HCT116 (cell line): ENCODE data around the gene DCDC2C. TPM values are rescaled to one million over a fixed set of nuclear protein-coding genes. Genes with fewer than 3 reads are reported as not detected.

ENCODE experiments used
- ATAC-seq: fragments of 200-7000 bp; cut with Tn5 transposase; 2 replicates; pipeline ENCODE4 v1.9.1; 2020; ENCODE audit warnings: mild to moderate bottlenecking, moderate library complexity
- BruUV-seq: library from RNA; stranded (reverse); fragments of 400-500 nt; replicated peaks from 2 replicates; lab custom pipeline; 2021; lab: Mats Ljungman, UMichigan
- CTCF ChIA-PET: fragments of 300-600 bp; sonication (Branson Sonifier 250); formaldehyde crosslinking; loops from one replicate; lab custom pipeline; 2021; ENCODE audit warnings: antibody characterized with exemption; lab: Charles Lee
- POLR2A ChIA-PET: fragments of 300-600, 350-600 bp; sonication (Branson Sonifier 250); formaldehyde crosslinking; loops from one replicate; lab custom pipeline; 2021; ENCODE audit warnings: antibody characterized with exemption; lab: Charles Lee
- RAD21 ChIA-PET, 2 experiments: fragments of 300-600 bp; sonication (Branson Sonifier 250); formaldehyde crosslinking; loops; one replicate each; lab custom pipeline; 2023; ENCODE audit warnings: low total read pairs in 2 of 2; ENCODE audit not compliant: uncharacterized antibody in 2 of 2, unreplicated experiment in 2 of 2, low non-redundant PET in 1 of 2; lab: Charles Lee
- DNase-seq: peaks from one replicate; pipeline ENCODE4 v3.0.0-alpha.2; 2010; ENCODE audit warnings: low read depth, low spot score
- H2AFZ ChIP-seq: fragments of 200-600 bp; shearing (Covaris generic), sonication (generic); 2 replicates; pipeline ENCODE4 v1.6.1; 2017; ENCODE audit warnings: low read depth, mixed run types, mixed read lengths, antibody characterized with exemption, low read length; ENCODE audit not compliant: poor library complexity, severe bottlenecking
- H3K27ac ChIP-seq: 2 replicates; pipeline ENCODE4 v1.5.1; 2012; ENCODE audit warnings: low read depth, low read length
- H3K27me3 ChIP-seq: fragments of 200-600 bp; sonication (generic); 2 replicates; pipeline ENCODE4 v1.6.1; 2016; ENCODE audit warnings: mixed run types, low read length, mixed read lengths; ENCODE audit not compliant: insufficient read depth
- H3K36me3 ChIP-seq, 2 experiments: fragments of 200-500 bp in 1 of 2; fragments of 200-600 bp in 1 of 2; sonication (Bioruptor generic) in 1 of 2; sonication (generic) in 1 of 2; 2 replicates each; pipeline versions ENCODE4 v1.5.1 to v1.6.1; 2014 to 2016; ENCODE audit warnings: low read length in 2 of 2, inconsistent platforms in 1 of 2, mixed read lengths in 1 of 2, mixed run types in 1 of 2; ENCODE audit not compliant: insufficient read depth in 2 of 2, control insufficient read depth in 1 of 2
- H3K4me1 ChIP-seq, 2 experiments: fragments of 200-600 bp in 1 of 2; sonication (generic) in 1 of 2; 2 replicates each; pipeline versions ENCODE4 v1.5.1 to v1.6.1; 2012 to 2017; ENCODE audit warnings: low read length in 2 of 2, inconsistent platforms in 1 of 2, mild to moderate bottlenecking in 1 of 2, mixed read lengths in 1 of 2, mixed run types in 1 of 2, moderate library complexity in 1 of 2; ENCODE audit not compliant: insufficient read depth in 2 of 2, control insufficient read depth in 1 of 2
- H3K4me2 ChIP-seq: fragments of 200-600 bp; sonication (generic); 2 replicates; pipeline ENCODE4 v1.6.1; 2017; ENCODE audit warnings: mixed run types, low read length, mixed read lengths
- H3K4me3 ChIP-seq, 2 experiments: fragments of 200-600 bp in 1 of 2; sonication (generic) in 1 of 2; replicated peaks in 1 of 2; 2 replicates each; pipeline ENCODE4 v1.5.1; 2011 to 2016; ENCODE audit warnings: low read length in 2 of 2, control low read depth in 1 of 2, low read depth in 1 of 2, mild to moderate bottlenecking in 1 of 2, mixed read lengths in 1 of 2, mixed run types in 1 of 2
- H3K79me2 ChIP-seq: fragments of 200-600 bp; sonication (generic); 2 replicates; pipeline ENCODE4 v1.6.1; 2017; ENCODE audit warnings: mild to moderate bottlenecking, mixed run types, low read length, moderate library complexity, mixed read lengths; ENCODE audit not compliant: insufficient read depth
- H3K9ac ChIP-seq: fragments of 200-600 bp; sonication (generic); 2 replicates; pipeline ENCODE4 v1.6.1; 2016; ENCODE audit warnings: low read length, mixed read lengths
- H3K9me2 ChIP-seq: fragments of 200-600 bp; sonication (generic), shearing (Covaris generic); 2 replicates; pipeline ENCODE4 v1.6.1; 2017; ENCODE audit warnings: mixed run types, mild to moderate bottlenecking, moderate library complexity; ENCODE audit not compliant: insufficient read depth
- H3K9me3 ChIP-seq, 2 experiments: fragments of 200-500 bp in 1 of 2; fragments of 200-600 bp in 1 of 2; sonication (Bioruptor generic) in 1 of 2; sonication (generic) in 1 of 2; 2 replicates each; pipeline ENCODE4 v1.6.1; 2014 to 2017; ENCODE audit warnings: low read length in 2 of 2, mixed read lengths in 2 of 2, inconsistent platforms in 1 of 2, low read depth in 1 of 2, mild to moderate bottlenecking in 1 of 2, mixed run types in 1 of 2, moderate library complexity in 1 of 2; ENCODE audit not compliant: control insufficient read depth in 1 of 2, insufficient read depth in 1 of 2
- H4K20me1 ChIP-seq: fragments of 200-600 bp; sonication (generic), shearing (Covaris generic); 2 replicates; pipeline ENCODE4 v1.6.1; 2017; ENCODE audit warnings: mixed run types, mild to moderate bottlenecking, moderate library complexity; ENCODE audit not compliant: insufficient read depth
- ATF3 ChIP-seq: IDR thresholded peaks from 2 replicates; pipeline ENCODE4 v1.6.1; 2012
- CBX3 ChIP-seq: IDR thresholded peaks from 2 replicates; pipeline ENCODE4 v1.6.1; 2012; ENCODE audit warnings: low read depth
- CEBPB ChIP-seq: IDR thresholded peaks from 2 replicates; pipeline ENCODE4 v1.6.1; 2012; ENCODE audit warnings: low read depth
- ELF1 ChIP-seq: IDR thresholded peaks from 2 replicates; pipeline ENCODE4 v1.6.1; 2012; ENCODE audit warnings: low read depth, borderline replicate concordance
- EZH2phosphoT487 ChIP-seq: fragments of 200-600 bp; IDR thresholded peaks from 2 replicates; pipeline ENCODE4 v1.6.1; 2018; ENCODE audit warnings: antibody characterized with exemption, borderline replicate concordance
- FOSL1 ChIP-seq: IDR thresholded peaks from 2 replicates; pipeline ENCODE4 v1.6.1; 2012; ENCODE audit warnings: low read depth
- JUND ChIP-seq: IDR thresholded peaks from 2 replicates; pipeline ENCODE4 v1.6.1; 2012
- POLR2A ChIP-seq: IDR thresholded peaks from 2 replicates; pipeline ENCODE4 v1.7.0; 2011; ENCODE audit warnings: borderline replicate concordance; ENCODE audit not compliant: insufficient read depth, insufficient read length; ENCODE audit errors: extremely low read depth
- POLR2AphosphoS5 ChIP-seq: IDR thresholded peaks from 2 replicates; pipeline ENCODE4 v1.6.1; 2011; ENCODE audit warnings: mild to moderate bottlenecking, low read depth, low read length, moderate library complexity
- RAD21 ChIP-seq: IDR thresholded peaks from 2 replicates; pipeline ENCODE4 v1.6.1; 2012; ENCODE audit warnings: low read depth, mild to moderate bottlenecking
- SRF ChIP-seq: IDR thresholded peaks from 2 replicates; pipeline ENCODE4 v1.6.1; 2012; ENCODE audit warnings: low read depth
- intact Hi-C: fragments of 100-400 bp; cut with micrococcal nuclease; formaldehyde crosslinking; loops from 2 replicates; pipeline ENCODE4 v1.10.0; 2022
- total RNA-seq: library from RNA; stranded (reverse); gene quantifications from one replicate; pipeline ENCODE4 v1.2.1, GENCODE V29; 2021; ENCODE audit not compliant: unreplicated experiment
- TF ChIP-seq, protein P1 (sequence below): IDR thresholded peaks from 2 replicates; pipeline ENCODE4 v1.6.1; 2012; ENCODE audit warnings: low read depth
- TF ChIP-seq, protein P2 (sequence below): IDR thresholded peaks from 2 replicates; pipeline ENCODE4 v1.6.1; 2012
- TF ChIP-seq, protein P3 (sequence below): IDR thresholded peaks from 2 replicates; pipeline ENCODE4 v1.6.1; 2011; ENCODE audit warnings: mild to moderate bottlenecking, low read length, moderate library complexity; ENCODE audit not compliant: insufficient replicate concordance; ENCODE audit errors: extremely low read depth

Gene DCDC2C
- total RNA-seq, 1 experiment from 2014 or later, result not detected

- Histone ChIP-seq H3K4me1 (no peaks in the 10 kb centered on the region), H3K4me3 (no peak overlapping the region), H2AFZ (no peak overlapping the region), H3K79me2 (no peaks in the 10 kb centered on the region), H3K9me2 (no peaks in the 10 kb centered on the region), H4K20me1 (no peaks in the 10 kb centered on the region), H3K27me3 (peaks cover 40% of the 10 kb centered on the region), H3K36me3 (no peaks in the 10 kb centered on the region), H3K4me2 (no peak overlapping the region), H3K9ac (no peak overlapping the region), H3K9me3 (no peaks in the 10 kb centered on the region), H3K27ac (no peak overlapping the region)
- intact Hi-C loops, result no loop called here
- BruUV-seq, result no TSS peak
- TF ChIP-seq CEBPB (no peak), POLR2A (no peak), POLR2AphosphoS5 (no peak), RAD21 (no peak), FOSL1 (no peak), JUND (no peak), ATF3 (no peak), CBX3 (no peak), SRF (no peak), ELF1 (no peak), EZH2phosphoT487 (no peak)
- TF ChIP-seq, protein P1, sequence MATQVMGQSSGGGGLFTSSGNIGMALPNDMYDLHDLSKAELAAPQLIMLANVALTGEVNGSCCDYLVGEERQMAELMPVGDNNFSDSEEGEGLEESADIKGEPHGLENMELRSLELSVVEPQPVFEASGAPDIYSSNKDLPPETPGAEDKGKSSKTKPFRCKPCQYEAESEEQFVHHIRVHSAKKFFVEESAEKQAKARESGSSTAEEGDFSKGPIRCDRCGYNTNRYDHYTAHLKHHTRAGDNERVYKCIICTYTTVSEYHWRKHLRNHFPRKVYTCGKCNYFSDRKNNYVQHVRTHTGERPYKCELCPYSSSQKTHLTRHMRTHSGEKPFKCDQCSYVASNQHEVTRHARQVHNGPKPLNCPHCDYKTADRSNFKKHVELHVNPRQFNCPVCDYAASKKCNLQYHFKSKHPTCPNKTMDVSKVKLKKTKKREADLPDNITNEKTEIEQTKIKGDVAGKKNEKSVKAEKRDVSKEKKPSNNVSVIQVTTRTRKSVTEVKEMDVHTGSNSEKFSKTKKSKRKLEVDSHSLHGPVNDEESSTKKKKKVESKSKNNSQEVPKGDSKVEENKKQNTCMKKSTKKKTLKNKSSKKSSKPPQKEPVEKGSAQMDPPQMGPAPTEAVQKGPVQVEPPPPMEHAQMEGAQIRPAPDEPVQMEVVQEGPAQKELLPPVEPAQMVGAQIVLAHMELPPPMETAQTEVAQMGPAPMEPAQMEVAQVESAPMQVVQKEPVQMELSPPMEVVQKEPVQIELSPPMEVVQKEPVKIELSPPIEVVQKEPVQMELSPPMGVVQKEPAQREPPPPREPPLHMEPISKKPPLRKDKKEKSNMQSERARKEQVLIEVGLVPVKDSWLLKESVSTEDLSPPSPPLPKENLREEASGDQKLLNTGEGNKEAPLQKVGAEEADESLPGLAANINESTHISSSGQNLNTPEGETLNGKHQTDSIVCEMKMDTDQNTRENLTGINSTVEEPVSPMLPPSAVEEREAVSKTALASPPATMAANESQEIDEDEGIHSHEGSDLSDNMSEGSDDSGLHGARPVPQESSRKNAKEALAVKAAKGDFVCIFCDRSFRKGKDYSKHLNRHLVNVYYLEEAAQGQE, result no peak
- TF ChIP-seq, protein P2, sequence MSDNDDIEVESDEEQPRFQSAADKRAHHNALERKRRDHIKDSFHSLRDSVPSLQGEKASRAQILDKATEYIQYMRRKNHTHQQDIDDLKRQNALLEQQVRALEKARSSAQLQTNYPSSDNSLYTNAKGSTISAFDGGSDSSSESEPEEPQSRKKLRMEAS, result no peak
- TF ChIP-seq, protein P3, sequence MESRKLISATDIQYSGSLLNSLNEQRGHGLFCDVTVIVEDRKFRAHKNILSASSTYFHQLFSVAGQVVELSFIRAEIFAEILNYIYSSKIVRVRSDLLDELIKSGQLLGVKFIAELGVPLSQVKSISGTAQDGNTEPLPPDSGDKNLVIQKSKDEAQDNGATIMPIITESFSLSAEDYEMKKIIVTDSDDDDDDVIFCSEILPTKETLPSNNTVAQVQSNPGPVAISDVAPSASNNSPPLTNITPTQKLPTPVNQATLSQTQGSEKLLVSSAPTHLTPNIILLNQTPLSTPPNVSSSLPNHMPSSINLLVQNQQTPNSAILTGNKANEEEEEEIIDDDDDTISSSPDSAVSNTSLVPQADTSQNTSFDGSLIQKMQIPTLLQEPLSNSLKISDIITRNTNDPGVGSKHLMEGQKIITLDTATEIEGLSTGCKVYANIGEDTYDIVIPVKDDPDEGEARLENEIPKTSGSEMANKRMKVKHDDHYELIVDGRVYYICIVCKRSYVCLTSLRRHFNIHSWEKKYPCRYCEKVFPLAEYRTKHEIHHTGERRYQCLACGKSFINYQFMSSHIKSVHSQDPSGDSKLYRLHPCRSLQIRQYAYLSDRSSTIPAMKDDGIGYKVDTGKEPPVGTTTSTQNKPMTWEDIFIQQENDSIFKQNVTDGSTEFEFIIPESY, result no peak
- ATAC-seq, result no peak
- RAD21 ChIA-PET, result no interaction called here
- no peak for DNase-seq
- CTCF ChIA-PET, result no interaction called here
- POLR2A ChIA-PET, result no interaction called here
These were observed 56.4 kb downstream of the DCDC2C start for GRCh38 chr2:3759761-3760160.
